HG03196 (cell line): ENCODE data around the gene TBC1D17.

Experiments
- ATAC-seq: cut with Tn5 transposase; IDR thresholded peaks from one replicate; pipeline ENCODE4 v1.9.1; 2021; ENCODE audit not compliant: unreplicated experiment

The TBC1D17 gene

GRCh38 chr19:49890349-49891311 lies 13.1 kb downstream of the TBC1D17 start:
- ATAC-seq: no peak

GRCh38 chr19:49891393-49891792 lies 13.9 kb downstream of the TBC1D17 start:
- no peak for ATAC-seq

- ATAC-seq: no peak
These were observed 15.2 kb downstream of the TBC1D17 start for GRCh38 chr19:49892716-49893115.

GRCh38 chr19:49894011-49894664 lies 16.6 kb downstream of the TBC1D17 start:
- ATAC-seq: no peak

- ATAC-seq: no peak
These were observed 17.5 kb downstream of the TBC1D17 start for GRCh38 chr19:49894879-49895565.

GRCh38 chr19:49895566-49896297 lies 18.2 kb downstream of the TBC1D17 start:
- no peak for ATAC-seq

- peak; percentile 54 for ATAC-seq
These were observed 19.5 kb downstream of the TBC1D17 start, which contains the start of gene IL4I1 for GRCh38 chr19:49896863-49897621. Gene IL4I1, minus strand, starts transcription at chr19:49896887. Its CDS starts 727 bp downstream, at chr19:49896160.

GRCh38 chr19:49904136-49904535 lies 26.6 kb downstream of the TBC1D17 start:
- no peak for ATAC-seq

GRCh38 chr19:49906879-49907564 lies 29.5 kb downstream of the TBC1D17 start:
- ATAC-seq: no peak

GRCh38 chr19:49907745-49908446 lies 30.4 kb downstream of the TBC1D17 start:
- ATAC-seq: no peak

GRCh38 chr19:49908480-49909420 lies 31.2 kb downstream of the TBC1D17 start:
- no peak for ATAC-seq

- no peak for ATAC-seq
These were observed 32.7 kb downstream of the TBC1D17 start for GRCh38 chr19:49910179-49910578.

- peak; percentile 38 for ATAC-seq
These were observed 34.1 kb downstream of the TBC1D17 start for GRCh38 chr19:49911381-49912145.

- no peak for ATAC-seq
These were observed 35.6 kb downstream of the TBC1D17 start for GRCh38 chr19:49912965-49913685.

GRCh38 chr19:49913720-49914119 lies 36.2 kb downstream of the TBC1D17 start:
- no peak for ATAC-seq

- no peak for ATAC-seq
These were observed 37.8 kb downstream of the TBC1D17 start for GRCh38 chr19:49915271-49915670.
